Transverse colon (tissue), 4 donors: ENCODE measurements around the gene SH3BP5. TPM values are rescaled to one million over a fixed set of nuclear protein-coding genes. Genes with fewer than 3 reads are reported as not detected.

Experiments used
- DNase-seq: peaks from one replicate; pipeline ENCODE4 v3.0.0-alpha.2; 2019
- H3K27ac ChIP-seq, 4 donors: fragments of 200-600 bp; sonication (generic); 2 replicates each; pipeline ENCODE4 v1.5.1; 2016 to 2018; ENCODE audit warnings: inconsistent platforms in 4 of 4
- H3K27me3 ChIP-seq: fragments of 200-600 bp; sonication (generic); 2 replicates; pipeline ENCODE4 v1.5.1; 2017; ENCODE audit warnings: inconsistent platforms
- H3K36me3 ChIP-seq, 4 donors: fragments of 200-600 bp; sonication (generic); 2 replicates each; pipeline ENCODE4 v1.5.1; 2017 to 2019; ENCODE audit warnings: inconsistent platforms in 4 of 4
- H3K4me1 ChIP-seq, 4 donors: fragments of 200-600 bp; sonication (generic); 2 replicates each; pipeline ENCODE4 v1.5.1; 2017 to 2020; ENCODE audit warnings: inconsistent platforms in 4 of 4
- H3K4me3 ChIP-seq, 4 donors: fragments of 200-600 bp; sonication (generic); 1 replicate in 1 of 4; 2 replicates in 3 of 4; pipeline versions ENCODE4 v1.5.1 to v1.6.1; 2017 to 2019; ENCODE audit warnings: inconsistent platforms in 4 of 4
- H3K9me3 ChIP-seq, 2 donors: fragments of 200-600 bp; sonication (generic); 2 replicates each; pipeline ENCODE4 v1.5.1; 2017 to 2019; ENCODE audit warnings: inconsistent platforms in 2 of 2
- EP300 ChIP-seq: sonication (generic); formaldehyde crosslinking; IDR thresholded peaks from one replicate; pipeline ENCODE4 v1.6.1; 2017; ENCODE audit warnings: antibody characterized with exemption, low read depth
- POLR2A ChIP-seq: fragments of 450-650 bp; IDR thresholded peaks from one replicate; pipeline ENCODE4 v1.6.1; 2016; ENCODE audit warnings: antibody characterized with exemption, mild to moderate bottlenecking, moderate library complexity
- POLR2AphosphoS5 ChIP-seq, 3 donors: sonication (generic); formaldehyde crosslinking; IDR thresholded peaks; one replicate each; pipeline ENCODE4 v1.6.1; 2016; ENCODE audit warnings: antibody characterized with exemption in 3 of 3
- WGBS, 2 donors: methylation state at CpG; one replicate each; pipeline ENCODE4 v1.1.5; 2018; ENCODE audit warnings: low coverage in 1 of 2; 5-methylcytosine and 5-hydroxymethylcytosine counted together
- in situ Hi-C, 4 donors: fragments of 200-750 bp; cut with MboI; loops; one replicate each; pipeline versions ENCODE4 v1.15.0 to v1.15.1; 2017; ENCODE audit warnings: low sequenced_read_pairs in 3 of 4, low pct_ligation_motif_present in 1 of 4, low pct_unique_long_range_greater_than_20kb in 1 of 4
- intact Hi-C: fragments of 100-400 bp; cut with DNase I; formaldehyde crosslinking; loops from one replicate; pipeline ENCODE4 v1.15.1; 2023; ENCODE audit warnings: low total_unique reads
- total RNA-seq, 4 donors: library from RNA; depleted of rRNA; stranded (reverse); fragments of >200 nt; gene quantifications; one replicate each; pipeline ENCODE4 v1.1.0, GENCODE V29; 2016
- TF ChIP-seq, protein P1 (sequence below), 5 experiments: fragments of 200-600 bp in 3 of 5; fragments of 450-650 bp in 2 of 5; sonication (generic) in 3 of 5; IDR thresholded peaks; 1 replicate in 2 of 5; 2 replicates in 3 of 5; pipeline ENCODE4 v1.5.1; 2016 to 2017; ENCODE audit warnings: antibody characterized with exemption in 5 of 5, inconsistent platforms in 3 of 5, mild to moderate bottlenecking in 2 of 5, moderate library complexity in 1 of 5

The SH3BP5 gene
- total RNA-seq, 4 donors from 2014 or later, result 7.5 to 32.4 (median 15.8) TPM

DNA sequence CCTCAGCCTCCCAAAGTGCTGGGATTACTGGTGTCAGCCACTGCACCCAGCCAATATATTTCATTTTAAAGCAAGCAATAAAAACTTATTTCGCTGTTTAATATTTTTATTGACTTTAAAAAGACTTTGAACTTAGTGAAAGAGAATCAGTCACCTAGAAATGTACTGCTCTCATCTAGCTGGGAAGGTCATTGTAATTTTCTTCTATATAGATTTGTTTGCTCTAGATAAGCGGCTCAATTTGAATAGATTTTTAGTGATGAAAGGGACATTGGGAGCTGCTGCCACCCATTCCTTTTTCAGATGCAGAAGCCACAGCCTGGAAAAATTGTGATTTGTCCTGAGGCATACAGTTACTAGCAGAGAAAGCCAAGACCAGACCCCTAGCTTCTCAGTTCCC lies 86.2 kb downstream of the SH3BP5 start:
- in situ Hi-C loops (no loop called here), intact Hi-C loops (no loop called here)
- H3K27me3 ChIP-seq, result no peaks in the 10 kb centered on the region
- DNase-seq, result no peak
- peaks cover 0 to 10% (median 4%) of the 10 kb centered on the region in 4 donors for H3K4me1 ChIP-seq
- no peaks in the 10 kb centered on the region for H3K9me3 ChIP-seq
- 58 to 67% methylated on average over 2 of the region's 2 CpGs for WGBS, 2 donors
- H3K27ac ChIP-seq, result no peak overlapping the region
- TF ChIP-seq POLR2A, result no peak
- TF ChIP-seq, protein P1, sequence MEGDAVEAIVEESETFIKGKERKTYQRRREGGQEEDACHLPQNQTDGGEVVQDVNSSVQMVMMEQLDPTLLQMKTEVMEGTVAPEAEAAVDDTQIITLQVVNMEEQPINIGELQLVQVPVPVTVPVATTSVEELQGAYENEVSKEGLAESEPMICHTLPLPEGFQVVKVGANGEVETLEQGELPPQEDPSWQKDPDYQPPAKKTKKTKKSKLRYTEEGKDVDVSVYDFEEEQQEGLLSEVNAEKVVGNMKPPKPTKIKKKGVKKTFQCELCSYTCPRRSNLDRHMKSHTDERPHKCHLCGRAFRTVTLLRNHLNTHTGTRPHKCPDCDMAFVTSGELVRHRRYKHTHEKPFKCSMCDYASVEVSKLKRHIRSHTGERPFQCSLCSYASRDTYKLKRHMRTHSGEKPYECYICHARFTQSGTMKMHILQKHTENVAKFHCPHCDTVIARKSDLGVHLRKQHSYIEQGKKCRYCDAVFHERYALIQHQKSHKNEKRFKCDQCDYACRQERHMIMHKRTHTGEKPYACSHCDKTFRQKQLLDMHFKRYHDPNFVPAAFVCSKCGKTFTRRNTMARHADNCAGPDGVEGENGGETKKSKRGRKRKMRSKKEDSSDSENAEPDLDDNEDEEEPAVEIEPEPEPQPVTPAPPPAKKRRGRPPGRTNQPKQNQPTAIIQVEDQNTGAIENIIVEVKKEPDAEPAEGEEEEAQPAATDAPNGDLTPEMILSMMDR (IDR thresholded peaks at IDR 0.05), result no peak
- H3K36me3 ChIP-seq, result peaks cover 0 to 90% (median 38%) of the 10 kb centered on the region in 4 donors
- H3K4me3 ChIP-seq, result no peak overlapping the region

GRCh38 chr3:15243822-15244482 lies 88.4 kb downstream of the SH3BP5 start:
- 82 to 83% methylated on average over 5 of the region's 5 CpGs for WGBS, 2 donors
- TF ChIP-seq, protein P1 (IDR thresholded peaks at IDR 0.05), result no peak
- TF ChIP-seq POLR2AphosphoS5 (IDR thresholded peaks at IDR 0.05) (no peak), POLR2A (no peak), EP300 (no peak)
- in situ Hi-C loops, result no loop called here
- Histone ChIP-seq H3K27me3 (no peaks in the 10 kb centered on the region), H3K4me3 (no peak overlapping the region), H3K4me1 (peaks cover 0 to 10% (median 4%) of the 10 kb centered on the region in 4 donors), H3K9me3 (no peaks in the 10 kb centered on the region), H3K27ac (no peak overlapping the region), H3K36me3 (peaks cover 0 to 81% (median 33%) of the 10 kb centered on the region in 4 donors)
- intact Hi-C loops, result no loop called here
- no peak for DNase-seq

GRCh38 chr3:15241341-15241740 lies 91.0 kb downstream of the SH3BP5 start:
- H3K27me3 ChIP-seq, result no peaks in the 10 kb centered on the region
- H3K4me1 ChIP-seq, result peaks cover 0 to 4% (median under 1%) of the 10 kb centered on the region in 4 donors
- whole genome bisulfite sequencing, 2 donors, result 75 to 97% methylated on average over 1 of the region's 1 CpG
- no peak for DNase-seq
- H3K4me3 ChIP-seq, result no peak overlapping the region
- TF ChIP-seq POLR2A, result no peak
- TF ChIP-seq, protein P1 (IDR thresholded peaks at IDR 0.05), result peak in 2 of 5 experiments; percentile 8 to 16
- intact Hi-C loops, result no loop called here
- in situ Hi-C loops, result no loop called here
- H3K36me3 ChIP-seq, result peaks cover 0 to 74% (median 26%) of the 10 kb centered on the region in 4 donors
- no peaks in the 10 kb centered on the region for H3K9me3 ChIP-seq
- no peak overlapping the region for H3K27ac ChIP-seq

DNA sequence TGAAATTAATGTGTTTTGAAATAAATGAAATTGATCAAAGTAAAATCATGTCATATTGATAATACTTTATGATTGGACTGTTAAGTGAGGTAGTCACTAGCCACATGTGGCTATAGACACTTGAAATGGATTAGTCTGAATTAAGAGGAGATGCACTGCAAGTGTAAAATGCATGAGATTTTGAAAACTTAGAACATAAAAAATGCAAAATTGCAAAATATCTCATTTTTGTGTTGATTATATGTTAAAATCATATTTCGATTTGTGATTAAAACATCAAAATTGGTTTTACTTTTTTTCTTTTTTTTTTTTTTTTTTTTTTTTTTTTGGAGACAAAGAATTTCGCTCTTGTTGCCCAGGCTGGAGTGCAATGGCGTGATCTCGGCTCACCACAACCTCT lies 103.1 kb downstream of the SH3BP5 start:
- Histone ChIP-seq H3K27ac (no peak overlapping the region), H3K4me3 (no peak overlapping the region), H3K27me3 (no peaks in the 10 kb centered on the region), H3K9me3 (no peaks in the 10 kb centered on the region), H3K36me3 (peaks cover 0 to 81% (median 17%) of the 10 kb centered on the region in 4 donors), H3K4me1 (peaks cover 0 to 5% (median 0%) of the 10 kb centered on the region in 4 donors)
- TF ChIP-seq, protein P1 (IDR thresholded peaks at IDR 0.05), result no peak
- TF ChIP-seq POLR2A, result no peak
- TF ChIP-seq POLR2AphosphoS5 (IDR thresholded peaks at IDR 0.05), result no peak
- TF ChIP-seq EP300, result no peak
- WGBS, 2 donors, result 87 to 95% methylated on average over 4 of the region's 4 CpGs
- intact Hi-C loops (no loop called here), in situ Hi-C loops (no loop called here)
- no peak for DNase-seq
